ENCODE data around the gene KIR2DL3.

KIR2DL3 gene

DNA sequence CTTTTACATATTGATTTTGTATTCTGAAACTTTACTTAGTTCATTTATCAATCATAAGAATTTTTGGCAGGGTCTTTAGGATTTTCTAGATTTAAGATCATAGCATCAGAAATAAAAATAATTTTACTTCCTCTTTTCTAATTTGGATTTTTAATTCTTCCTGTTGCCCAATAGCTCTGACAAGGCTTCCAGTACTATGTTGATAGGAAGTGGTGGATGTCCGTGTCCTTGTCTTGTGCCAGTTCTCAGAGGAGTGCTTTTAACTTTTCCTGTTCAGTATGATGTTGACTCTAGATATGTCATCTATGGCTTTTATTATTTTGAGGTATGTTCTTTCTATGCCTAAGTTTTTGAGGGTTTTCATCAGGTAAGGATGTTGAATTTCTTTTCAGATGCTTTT lies 57.4 kb downstream of the KIR2DL3 start:
- DNase-seq = no peak

Measured in midbrain (tissue), 1 donor.